LNCAP (cell line): ENCODE data around the gene NUDT17.

Source experiments
- CTCF ChIP-seq: fragments of 450-650 bp; IDR thresholded peaks from 2 replicates; pipeline ENCODE4 v1.5.1; 2017; ENCODE audit warnings: mild to moderate bottlenecking

The NUDT17 gene

GRCh38 chr1:145845144-145845513 is 301 bp upstream of the NUDT17 start:
- TF ChIP-seq CTCF = no peak

GRCh38 chr1:145846201-145846612 is 777 bp downstream of the NUDT17 start:
- TF ChIP-seq CTCF = peak; percentile 58

GRCh38 chr1:145847827-145848226 is 2.4 kb downstream of the NUDT17 start:
- TF ChIP-seq CTCF = no peak

- TF ChIP-seq CTCF = peak; percentile 51; the same call in 1 of the 2 replicates
Observed at GRCh38 chr1:145849356-145850160, 4.1 kb downstream of the NUDT17 start.

GRCh38 chr1:145855426-145855948 is 10.1 kb downstream of the NUDT17 start:
- TF ChIP-seq CTCF = no peak

- no peak for TF ChIP-seq CTCF
Observed at GRCh38 chr1:145857170-145857569, 11.7 kb downstream of the NUDT17 start.

- no peak for TF ChIP-seq CTCF
Observed at GRCh38 chr1:145858238-145858900, 12.9 kb downstream of the NUDT17 start.
